Endothelial cell (in vitro differentiated cells): ENCODE results near the gene NOXO1. TPM values are rescaled to one million over a fixed set of nuclear protein-coding genes. Genes with fewer than 3 reads are reported as not detected.

Source experiments
- DNase-seq: peaks from one replicate; pipeline ENCODE4 v3.0.0; 2021; ENCODE audit warnings: low spot score
- H3K27ac Mint-ChIP-seq: one replicate; pipeline ENCODE4 v1.8.0; 2021; ENCODE audit warnings: mixed read lengths, inconsistent platforms; ENCODE audit not compliant: unreplicated experiment
- H3K27me3 Mint-ChIP-seq: one replicate; pipeline ENCODE4 v1.8.0; 2021; ENCODE audit warnings: mild to moderate bottlenecking, moderate library complexity, mixed read lengths, inconsistent platforms; ENCODE audit not compliant: unreplicated experiment
- H3K36me3 Mint-ChIP-seq: one replicate; pipeline ENCODE4 v1.8.0; 2021; ENCODE audit warnings: mild to moderate bottlenecking, low read depth, mixed read lengths, inconsistent platforms; ENCODE audit not compliant: unreplicated experiment
- H3K4me1 Mint-ChIP-seq: one replicate; pipeline ENCODE4 v1.8.0; 2021; ENCODE audit warnings: mild to moderate bottlenecking, mixed read lengths, inconsistent platforms; ENCODE audit not compliant: unreplicated experiment
- H3K4me3 Mint-ChIP-seq: one replicate; pipeline ENCODE4 v1.8.0; 2021; ENCODE audit warnings: mild to moderate bottlenecking, mixed read lengths, inconsistent platforms; ENCODE audit not compliant: unreplicated experiment
- H3K9me3 Mint-ChIP-seq: one replicate; pipeline ENCODE4 v1.8.0; 2021; ENCODE audit warnings: mixed read lengths, inconsistent platforms; ENCODE audit not compliant: unreplicated experiment
- CTCF ChIP-seq: fragments of 200-600 bp; sonication (generic); IDR thresholded peaks from one replicate; pipeline ENCODE4 v1.5.0; 2021; ENCODE audit warnings: antibody characterized with exemption; ENCODE audit not compliant: unreplicated experiment
- total RNA-seq: library from RNA; stranded (reverse); fragmentation: NEBNext Ultra II Directional; extraction: Animal tissue kit (Norgen Biotek cat#: 25700); gene quantifications from one replicate; pipeline ENCODE4 v1.2.1, GENCODE V29; 2021; ENCODE audit not compliant: unreplicated experiment

The NOXO1 gene
- total RNA-seq, 1 donor from 2014 or later: 0.23 TPM

GRCh38 chr16:1929578-1930337, 51.5 kb downstream of the NOXO1 start:
- Mint-ChIP-seq H3K27me3 (peaks cover 8% of the 10 kb centered on the region), H3K36me3 (no peaks in the 10 kb centered on the region), H3K27ac (no peak overlapping the region), H3K4me1 (no peaks in the 10 kb centered on the region), H3K9me3 (no peaks in the 10 kb centered on the region), H3K4me3 (no peak overlapping the region)
- peak; percentile 99 for TF ChIP-seq CTCF
- peak; percentile 99 for DNase-seq

- peaks cover 8% of the 10 kb centered on the region for H3K27me3 Mint-ChIP-seq
- H3K9me3 Mint-ChIP-seq: no peaks in the 10 kb centered on the region
- TF ChIP-seq CTCF: no peak
- DNase-seq: no peak
- peak overlapping the region; percentile 85 for H3K4me3 Mint-ChIP-seq
- no peaks in the 10 kb centered on the region for H3K4me1 Mint-ChIP-seq
- H3K27ac Mint-ChIP-seq: no peak overlapping the region
- H3K36me3 Mint-ChIP-seq: no peaks in the 10 kb centered on the region
These were observed 52.2 kb downstream of the NOXO1 start for GRCh38 chr16:1929105-1929504.

Other genes starting within 250 kb of the NOXO1 start
- gene NME3, start 209.9 kb downstream of the NOXO1 start, total RNA-seq: 33.3 TPM
- gene EME2, start 208.7 kb downstream of the NOXO1 start, total RNA-seq: 25.4 TPM
- 62.7 TPM for gene MRPS34, start 208.3 kb downstream of the NOXO1 start, total RNA-seq
- 52.9 TPM for gene SPSB3, start 198.9 kb downstream of the NOXO1 start, total RNA-seq
- 49.8 TPM for gene NUBP2, start 198.5 kb downstream of the NOXO1 start, total RNA-seq
- gene IGFALS, start 187.8 kb downstream of the NOXO1 start, total RNA-seq: not detected
- 44.8 TPM for gene HAGH, start 154.6 kb downstream of the NOXO1 start, total RNA-seq
- gene FAHD1, start 154.3 kb downstream of the NOXO1 start, total RNA-seq: 23.1 TPM
- gene MEIOB, start 109.3 kb downstream of the NOXO1 start, total RNA-seq: not detected
- not detected for gene HS3ST6, start 63.1 kb downstream of the NOXO1 start, total RNA-seq
- gene MSRB1, start 38.3 kb downstream of the NOXO1 start, total RNA-seq: 18.1 TPM
- not detected for gene RPL3L, start 26.8 kb downstream of the NOXO1 start, total RNA-seq
- 122 TPM for gene NDUFB10, start 21.9 kb downstream of the NOXO1 start, total RNA-seq
- 3,223 TPM for gene RPS2, start 16.6 kb downstream of the NOXO1 start, total RNA-seq
- not detected for gene RNF151, start 14.6 kb downstream of the NOXO1 start, total RNA-seq
- gene TBL3, start 9.4 kb downstream of the NOXO1 start, total RNA-seq: 25.0 TPM
- gene GFER, start 2.7 kb upstream of the NOXO1 start, total RNA-seq: 30.0 TPM
- gene SYNGR3, start 8.5 kb upstream of the NOXO1 start, total RNA-seq: 0.82 TPM
- 34.4 TPM for gene ZNF598, start 28.4 kb upstream of the NOXO1 start, total RNA-seq
- 0.82 TPM for gene NPW, start 38.3 kb upstream of the NOXO1 start, total RNA-seq
- 78.8 TPM for gene NHERF2, start 45.4 kb upstream of the NOXO1 start, total RNA-seq
- gene NTHL1, start 66.4 kb upstream of the NOXO1 start, total RNA-seq: 25.6 TPM
- 180 TPM for gene TSC2, start 66.5 kb upstream of the NOXO1 start, total RNA-seq
- 70.0 TPM for gene PKD1, start 154.4 kb upstream of the NOXO1 start, total RNA-seq
- 1.9 TPM for gene RAB26, start 167.2 kb upstream of the NOXO1 start, total RNA-seq
- 190 TPM for gene TRAF7, start 174.3 kb upstream of the NOXO1 start, total RNA-seq
- 2.4 TPM for gene CASKIN1, start 215.1 kb upstream of the NOXO1 start, total RNA-seq
- gene MLST8, start 224.0 kb upstream of the NOXO1 start, total RNA-seq: 35.4 TPM
- gene BRICD5, start 229.4 kb upstream of the NOXO1 start, total RNA-seq: 21.1 TPM
- 31.5 TPM for gene PGP, start 233.4 kb upstream of the NOXO1 start, total RNA-seq
- gene E4F1, start 242.1 kb upstream of the NOXO1 start, total RNA-seq: 35.9 TPM